OCI-LY3 (cell line): ENCODE measurements around the gene DHRS7.

Experiments
- EZH2phosphoT487 ChIP-seq: fragments of 200-600 bp; shearing (Covaris generic); IDR thresholded peaks from 2 replicates; pipeline ENCODE4 v1.6.1; 2018; ENCODE audit warnings: antibody characterized with exemption, mixed run types, low read depth
- TF ChIP-seq, protein P1 (sequence below): fragments of 200-600, 300-600 bp; sonication (generic); IDR thresholded peaks from 2 replicates; pipeline ENCODE4 v1.5.1; 2014; ENCODE audit warnings: antibody characterized with exemption, low read length, low read depth

DNA sequence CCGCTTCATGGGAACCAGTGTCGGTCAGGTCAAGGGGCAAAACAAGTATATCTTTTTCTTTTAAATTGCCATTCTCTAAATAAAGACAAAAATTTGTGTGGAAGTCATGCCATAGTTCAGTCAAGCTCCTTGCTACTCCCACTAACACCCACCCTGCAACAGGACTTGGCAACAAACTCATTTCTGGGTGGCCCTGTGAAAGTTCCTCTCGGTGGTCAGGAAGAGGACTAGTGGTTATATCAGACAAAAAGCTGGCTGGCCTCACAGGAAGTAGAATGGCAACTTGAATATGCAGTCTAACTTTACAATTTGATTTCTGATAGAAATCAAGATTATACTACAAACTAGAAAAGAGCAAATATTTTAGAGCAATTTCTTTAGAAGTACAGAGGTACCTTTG lies 11.2 kb downstream of the DHRS7 start:
- TF ChIP-seq, protein P1, sequence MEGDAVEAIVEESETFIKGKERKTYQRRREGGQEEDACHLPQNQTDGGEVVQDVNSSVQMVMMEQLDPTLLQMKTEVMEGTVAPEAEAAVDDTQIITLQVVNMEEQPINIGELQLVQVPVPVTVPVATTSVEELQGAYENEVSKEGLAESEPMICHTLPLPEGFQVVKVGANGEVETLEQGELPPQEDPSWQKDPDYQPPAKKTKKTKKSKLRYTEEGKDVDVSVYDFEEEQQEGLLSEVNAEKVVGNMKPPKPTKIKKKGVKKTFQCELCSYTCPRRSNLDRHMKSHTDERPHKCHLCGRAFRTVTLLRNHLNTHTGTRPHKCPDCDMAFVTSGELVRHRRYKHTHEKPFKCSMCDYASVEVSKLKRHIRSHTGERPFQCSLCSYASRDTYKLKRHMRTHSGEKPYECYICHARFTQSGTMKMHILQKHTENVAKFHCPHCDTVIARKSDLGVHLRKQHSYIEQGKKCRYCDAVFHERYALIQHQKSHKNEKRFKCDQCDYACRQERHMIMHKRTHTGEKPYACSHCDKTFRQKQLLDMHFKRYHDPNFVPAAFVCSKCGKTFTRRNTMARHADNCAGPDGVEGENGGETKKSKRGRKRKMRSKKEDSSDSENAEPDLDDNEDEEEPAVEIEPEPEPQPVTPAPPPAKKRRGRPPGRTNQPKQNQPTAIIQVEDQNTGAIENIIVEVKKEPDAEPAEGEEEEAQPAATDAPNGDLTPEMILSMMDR = no peak
- TF ChIP-seq EZH2phosphoT487 = no peak
